Urothelium cell line (cell line): ENCODE measurements around the gene CHRND.
"Not testable (repeated sequence)": the region's sequence is repeated elsewhere in the genome, so short reads cannot be mapped to it uniquely, and the experiment has no call there.

ENCODE experiments used
- DNase-seq: peaks from one replicate; pipeline ENCODE4 v3.0.0; 2011; ENCODE audit warnings: low spot score, mixed read lengths
- FAIRE-seq: peaks from 2 replicates; lab custom pipeline; 2011; peaks lifted over from hg19 to GRCh38; lab: Jason Lieb, UNC

CHRND gene

GRCh38 chr2:232524771-232525170 is 1.2 kb upstream of the CHRND start:
- DNase-seq, result no peak
- no peak for FAIRE-seq

DNA sequence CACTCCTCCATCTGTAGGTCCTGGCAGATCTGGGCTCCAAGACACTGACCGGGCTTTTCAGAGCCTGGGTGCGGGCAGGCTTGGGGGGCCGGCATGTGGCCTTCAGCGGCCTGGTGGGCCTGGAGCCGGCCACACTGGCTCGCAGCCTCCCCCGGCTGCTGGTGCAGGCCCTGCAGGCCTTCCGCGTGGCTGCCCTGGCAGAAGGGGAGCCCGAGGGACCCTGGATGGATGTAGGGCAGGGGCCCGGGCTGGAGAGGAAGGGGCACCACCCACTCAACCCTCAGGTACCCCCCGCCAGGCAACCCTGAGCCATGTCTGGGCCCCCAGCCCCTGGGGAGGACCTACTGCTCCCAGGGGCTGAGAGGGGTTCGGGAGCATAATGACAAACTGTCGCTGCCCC is 761 bp upstream of the CHRND start:
- FAIRE-seq (no peak), DNase-seq (no peak)

- no peak for FAIRE-seq
- no peak for DNase-seq
Measured at GRCh38 chr2:232526372-232526941, 497 bp downstream of the CHRND start.

GRCh38 chr2:232527905-232528470 is 2.0 kb downstream of the CHRND start:
- no peak for FAIRE-seq

DNA sequence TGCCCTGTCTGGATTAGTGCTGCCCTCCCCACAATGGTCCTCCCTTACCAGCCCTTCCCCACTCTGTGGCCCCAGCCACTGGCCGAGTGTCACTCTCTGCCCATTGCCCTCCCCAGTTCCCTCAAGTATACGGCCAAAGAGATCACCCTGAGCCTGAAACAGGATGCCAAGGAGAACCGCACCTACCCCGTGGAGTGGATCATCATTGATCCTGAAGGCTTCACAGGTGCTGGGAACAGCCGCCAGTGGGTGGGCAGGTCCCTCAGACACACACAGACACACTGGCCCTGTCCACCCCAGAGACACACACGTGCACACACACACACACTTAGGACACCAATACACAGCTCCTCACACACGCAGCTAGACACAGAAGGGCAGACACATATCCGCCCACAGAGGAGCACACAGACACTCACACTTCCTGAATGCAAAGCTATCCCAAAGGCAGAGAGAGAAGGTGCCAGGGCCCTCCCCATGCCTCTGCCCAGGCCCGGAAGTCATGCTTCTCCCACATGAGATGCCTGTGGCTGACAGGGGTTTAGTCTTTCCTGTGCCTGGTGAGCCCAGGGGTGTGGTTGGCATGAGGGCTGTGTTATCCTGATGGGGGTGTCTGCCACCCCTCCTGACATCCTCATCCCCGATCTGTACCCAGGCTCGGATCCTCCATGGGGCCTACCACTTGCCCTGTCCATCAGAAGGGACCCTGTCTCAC is 2.9 kb downstream of the CHRND start:
- FAIRE-seq (no peak), DNase-seq (peak; percentile 30)

More at GRCh38 chr2:232527905-232528470, 2.0 kb downstream of the CHRND start:
- no peak for DNase-seq

DNA sequence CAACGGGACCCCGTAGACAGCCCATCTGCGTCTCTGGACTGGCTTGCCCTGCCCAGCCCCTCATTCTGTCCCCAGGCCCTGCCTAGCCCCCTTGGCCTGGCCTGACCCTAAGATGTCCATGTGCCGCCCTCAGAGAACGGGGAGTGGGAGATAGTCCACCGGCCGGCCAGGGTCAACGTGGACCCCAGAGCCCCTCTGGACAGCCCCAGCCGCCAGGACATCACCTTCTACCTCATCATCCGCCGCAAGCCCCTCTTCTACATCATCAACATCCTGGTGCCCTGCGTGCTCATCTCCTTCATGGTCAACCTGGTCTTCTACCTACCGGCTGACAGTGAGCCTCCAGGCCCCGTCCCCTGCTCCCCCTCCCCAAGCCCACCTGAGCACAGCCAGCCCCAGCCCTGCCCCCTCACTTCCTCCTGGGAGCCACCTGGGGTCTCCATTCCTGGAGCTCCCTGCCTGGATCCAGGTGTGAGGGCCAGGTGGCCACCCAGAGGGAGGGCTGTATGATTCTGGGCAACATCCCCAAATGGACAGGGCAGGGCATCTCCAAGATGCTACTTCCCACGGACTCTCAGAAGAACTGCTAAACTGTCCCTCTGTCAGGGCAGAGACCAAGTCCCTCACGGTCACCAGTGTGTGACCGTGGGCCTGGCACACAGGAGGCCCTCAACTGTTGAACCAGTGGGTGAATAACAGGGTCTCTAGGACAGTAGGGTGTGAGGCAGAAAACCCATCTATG is 4.0 kb downstream of the CHRND start:
- DNase-seq (no peak), FAIRE-seq (no peak)

GRCh38 chr2:232530626-232531260 is 4.8 kb downstream of the CHRND start:
- DNase-seq (no peak), FAIRE-seq (no peak)

DNA sequence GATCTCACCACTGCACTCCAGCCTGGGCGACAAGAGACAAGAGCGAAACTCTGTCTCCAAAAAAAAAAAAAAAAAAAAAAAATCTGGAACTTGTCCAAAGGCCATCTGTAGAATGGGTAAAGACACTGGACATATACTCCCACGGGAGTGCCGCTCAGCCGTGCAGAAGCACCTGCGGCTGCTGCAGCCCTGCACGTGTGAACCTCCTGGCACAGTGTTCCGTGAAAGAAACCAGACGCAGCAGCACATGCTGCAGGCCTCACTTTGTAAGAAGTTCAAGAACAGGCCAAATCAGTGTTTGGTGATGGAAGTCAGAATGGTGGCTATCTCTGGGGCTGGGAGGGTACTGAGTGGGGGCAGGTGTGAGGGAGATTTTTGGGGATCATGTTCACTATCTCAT is 6.5 kb downstream of the CHRND start:
- no peak for FAIRE-seq

GRCh38 chr2:232532821-232533220 is 6.9 kb downstream of the CHRND start:
- not testable (repeated sequence) for DNase-seq, FAIRE-seq

More for the DNA sequence above, 6.5 kb downstream of the CHRND start:
- no peak for DNase-seq

DNA sequence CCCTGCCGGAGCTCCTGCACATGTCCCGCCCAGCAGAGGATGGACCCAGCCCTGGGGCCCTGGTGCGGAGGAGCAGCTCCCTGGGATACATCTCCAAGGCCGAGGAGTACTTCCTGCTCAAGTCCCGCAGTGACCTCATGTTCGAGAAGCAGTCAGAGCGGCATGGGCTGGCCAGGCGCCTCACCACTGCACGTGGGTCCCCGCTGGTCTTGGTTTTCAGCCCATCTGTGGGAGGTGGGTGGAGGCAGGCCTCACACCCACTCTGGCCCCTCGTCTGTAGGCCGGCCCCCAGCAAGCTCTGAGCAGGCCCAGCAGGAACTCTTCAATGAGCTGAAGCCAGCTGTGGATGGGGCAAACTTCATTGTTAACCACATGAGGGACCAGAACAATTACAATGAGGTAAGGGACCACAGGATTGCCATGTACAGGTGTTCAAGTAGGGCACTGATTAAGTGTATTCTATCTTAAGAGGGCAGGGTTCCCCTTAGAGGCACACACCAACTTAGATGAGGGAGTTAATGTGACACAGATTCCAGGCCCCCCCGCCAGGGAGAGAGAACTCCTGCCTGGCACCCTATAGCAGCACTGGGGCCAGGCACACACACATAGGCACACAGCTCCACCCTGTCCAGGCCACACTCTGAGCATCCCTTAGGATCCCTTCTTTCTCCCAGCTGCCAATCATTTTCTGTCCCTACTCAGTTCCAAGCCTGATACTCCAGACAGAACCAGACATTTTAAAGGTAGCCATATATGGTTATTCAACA is 8.2 kb downstream of the CHRND start:
- DNase-seq, result no peak
- no peak for FAIRE-seq

DNA sequence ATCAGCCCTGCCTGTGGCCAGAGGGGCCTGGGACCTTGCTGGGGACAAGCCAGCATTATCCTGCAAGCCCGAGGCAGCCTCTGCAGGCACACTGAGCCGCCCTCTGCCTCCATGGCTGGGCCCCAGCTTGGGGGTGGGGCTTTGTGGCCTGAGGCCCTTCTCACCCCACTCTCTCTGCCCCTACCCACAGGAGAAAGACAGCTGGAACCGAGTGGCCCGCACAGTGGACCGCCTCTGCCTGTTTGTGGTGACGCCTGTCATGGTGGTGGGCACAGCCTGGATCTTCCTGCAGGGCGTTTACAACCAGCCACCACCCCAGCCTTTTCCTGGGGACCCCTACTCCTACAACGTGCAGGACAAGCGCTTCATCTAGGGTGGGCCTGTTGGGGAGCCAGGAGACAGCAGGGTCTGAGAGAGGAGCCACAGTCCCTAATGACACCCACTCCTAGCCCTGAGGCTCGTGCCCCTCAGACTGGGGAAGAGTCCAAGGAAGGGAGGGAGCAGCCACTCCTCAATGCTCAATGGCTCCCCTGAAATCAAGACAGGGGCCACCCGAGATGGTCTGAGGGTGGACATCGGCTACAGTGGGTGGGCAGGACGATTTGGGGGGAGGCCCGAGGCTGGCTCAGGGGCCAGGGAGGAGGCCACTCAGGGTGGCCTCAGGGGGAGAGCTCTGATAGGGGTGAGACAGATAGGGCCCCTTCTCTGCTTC is 9.1 kb downstream of the CHRND start:
- no peak for FAIRE-seq

DNA sequence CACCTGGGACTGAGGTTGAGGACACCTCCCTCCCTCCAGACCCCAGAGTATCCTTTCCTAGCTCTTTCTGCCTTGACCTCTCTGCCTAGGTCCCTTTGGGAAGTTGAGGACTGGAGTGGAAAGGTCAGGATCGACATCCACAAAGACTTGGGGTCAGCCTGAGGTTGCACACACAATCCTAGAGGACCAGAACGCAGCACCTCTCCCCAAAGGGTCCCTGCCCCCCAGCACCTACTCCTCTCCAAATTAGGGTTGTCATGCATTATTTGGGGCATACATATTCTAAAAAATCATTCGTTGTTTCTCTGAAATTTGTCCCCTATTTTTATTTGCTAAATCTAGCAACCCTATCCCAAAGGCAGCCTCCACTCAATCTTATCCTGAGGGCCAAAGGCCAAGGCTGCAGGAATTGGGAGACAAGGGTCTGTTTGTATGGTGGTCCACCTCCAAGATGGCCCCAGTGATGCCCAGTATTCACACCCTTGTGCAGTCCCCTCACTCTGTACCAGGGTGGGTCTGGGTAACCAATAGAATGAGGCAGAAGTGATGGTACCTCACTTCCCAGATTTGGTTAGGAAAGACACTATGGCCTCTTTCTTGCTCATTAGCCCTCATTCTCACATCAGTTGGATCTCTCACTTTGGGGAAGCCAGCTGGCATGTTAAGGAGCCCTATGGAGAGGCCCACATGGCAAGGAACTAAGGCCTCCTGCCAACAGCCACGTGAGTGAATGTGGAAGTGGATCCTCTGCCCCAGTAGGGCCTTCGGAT is 10.0 kb downstream of the CHRND start:
- FAIRE-seq (no peak), DNase-seq (no peak)

More for the DNA sequence above, 9.1 kb downstream of the CHRND start:
- DNase-seq, result no peak

DNA sequence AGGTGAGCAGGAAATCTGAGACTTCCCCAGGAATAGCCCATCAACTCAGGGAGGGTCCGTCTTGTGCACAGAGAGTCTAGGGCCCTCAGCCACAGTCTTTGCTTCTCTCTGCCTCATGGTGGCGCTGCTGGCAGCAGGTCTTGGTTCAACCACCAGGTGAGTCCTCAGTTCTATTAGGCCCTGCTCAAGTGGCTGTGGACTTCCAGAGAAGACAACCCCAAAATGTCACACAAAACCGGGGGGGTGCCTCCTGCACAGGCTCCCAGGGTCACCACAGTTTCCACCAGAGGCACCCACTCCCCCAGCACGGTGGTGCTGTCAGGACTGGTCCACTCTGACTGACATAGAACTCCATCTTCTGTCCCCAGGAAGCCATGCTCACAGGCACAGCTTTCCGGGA is 11.1 kb downstream of the CHRND start:
- no peak for FAIRE-seq
- DNase-seq, result no peak

DNA sequence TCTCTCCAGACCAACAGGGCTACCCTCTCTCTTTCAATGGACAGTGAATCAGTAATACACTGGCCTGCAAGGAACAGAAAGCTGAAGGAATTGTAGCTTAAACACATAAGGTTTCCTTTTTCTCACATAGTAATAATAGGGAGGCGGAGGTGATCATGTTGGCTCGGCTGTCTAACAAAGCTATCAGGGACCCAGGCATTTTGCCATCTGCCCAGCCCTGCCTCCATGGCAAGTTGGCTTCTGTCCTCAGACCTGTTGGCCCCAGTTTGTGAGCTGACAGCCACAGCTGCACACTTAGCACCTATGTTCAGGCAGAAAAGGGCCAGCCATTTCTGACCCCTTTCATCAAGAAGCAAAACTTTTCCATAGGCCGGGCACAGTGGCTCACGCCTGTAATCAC is 11.5 kb downstream of the CHRND start:
- FAIRE-seq (no peak), DNase-seq (no peak)

DNA sequence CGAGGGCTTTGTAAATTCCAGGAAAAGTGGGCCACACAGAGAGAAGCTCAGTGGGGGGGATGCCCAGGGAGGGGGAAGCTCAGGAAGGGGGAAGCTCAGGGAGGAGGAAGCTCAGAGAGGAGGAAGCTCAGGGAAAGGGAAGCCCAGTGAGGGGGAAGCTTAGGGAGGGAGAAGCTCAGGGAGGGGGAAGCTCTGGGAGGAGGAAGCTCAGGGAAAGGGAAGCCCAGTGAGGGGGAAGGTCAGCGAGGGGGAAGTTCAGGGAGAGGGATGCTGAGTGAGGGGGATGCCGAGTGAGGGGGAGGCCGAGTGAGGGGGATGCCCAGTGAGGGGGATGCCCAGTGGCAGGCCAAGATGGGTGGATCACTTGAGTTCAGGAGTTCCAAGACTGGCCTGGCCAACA is 12.7 kb downstream of the CHRND start:
- FAIRE-seq (no peak), DNase-seq (no peak)

DNA sequence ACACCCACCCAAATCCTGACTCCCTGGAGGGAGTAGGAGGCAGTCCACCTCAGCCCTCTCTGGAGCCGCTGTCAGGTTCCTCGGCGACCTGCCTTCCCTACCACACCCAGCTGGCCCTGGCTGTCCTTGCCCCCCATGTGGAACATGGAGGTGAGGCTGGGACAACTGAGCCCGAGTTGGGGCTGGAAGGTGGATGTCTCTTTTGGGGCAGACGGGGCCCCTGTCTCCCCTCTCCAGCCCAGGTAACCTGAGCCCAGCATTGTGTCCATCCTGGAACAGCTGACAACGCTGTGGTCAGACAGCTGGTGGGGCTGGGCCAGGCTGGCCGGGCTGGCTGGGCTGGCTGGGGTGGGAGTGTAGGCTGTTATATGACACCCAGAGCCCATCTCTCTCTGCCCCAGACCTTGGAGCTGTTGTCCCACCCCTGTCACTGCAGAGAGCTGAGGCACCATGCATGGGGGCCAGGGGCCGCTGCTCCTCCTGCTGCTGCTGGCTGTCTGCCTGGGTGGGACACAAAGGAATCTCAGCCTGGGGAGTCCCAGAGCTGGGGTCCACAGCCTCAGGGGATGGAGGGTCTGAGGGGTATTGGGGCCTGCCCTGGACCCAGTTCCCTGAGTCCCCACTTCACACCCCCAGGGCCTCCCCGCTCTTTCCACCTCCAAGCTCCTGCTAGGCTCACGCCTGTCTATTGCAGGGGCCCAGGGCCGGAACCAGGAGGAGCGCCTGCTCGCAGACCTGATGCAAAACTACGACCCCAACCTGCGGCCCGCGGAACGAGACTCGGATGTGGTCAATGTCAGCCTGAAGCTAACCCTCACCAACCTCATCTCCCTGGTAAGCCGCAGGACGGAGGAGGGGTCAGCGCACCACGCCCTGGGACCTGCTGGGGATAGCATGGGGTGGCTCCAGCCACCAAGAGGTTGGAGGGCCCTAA is 13.6 kb downstream of the CHRND start, which contains the start of gene CHRNG:
TSS of gene CHRNG (plus strand) at position 395 of the 934 bp plus-strand sequence. CDS start at position 451, 56 bp downstream.
- FAIRE-seq, result no peak
- DNase-seq, result no peak

- DNase-seq (no peak), FAIRE-seq (no peak)
Measured at GRCh38 chr2:232540441-232541041, 14.6 kb downstream of the CHRND start.
